Naive thymus-derived CD4-positive, alpha-beta T cell (primary cell): ENCODE data around the gene FBN3. TPM values are rescaled to one million over a fixed set of nuclear protein-coding genes. Genes with fewer than 3 reads are reported as not detected.

Source experiments
- ATAC-seq: fragments of 150-1000 bp; cut with Tn5 transposase; 2 replicates; pipeline ENCODE4 v1.10.0; 2021; ENCODE audit warnings: mild to moderate bottlenecking, moderate library complexity
- CTCF ChIA-PET: fragments of 350-600 bp; sonication (Branson Sonifier 250); formaldehyde crosslinking; loops from one replicate; lab custom pipeline; 2021; ENCODE audit warnings: antibody characterized with exemption; lab: Charles Lee
- POLR2A ChIA-PET: fragments of 350-600 bp; sonication (Branson Sonifier 250); formaldehyde crosslinking; loops from one replicate; lab custom pipeline; 2021; ENCODE audit warnings: antibody characterized with exemption, inconsistent platforms; lab: Charles Lee
- DNase-seq, 9 donors: peaks; one replicate each; pipeline versions ENCODE4 v3.0.0 to v3.0.0-alpha.2; 2020 to 2022; ENCODE audit warnings: mixed read lengths in 1 of 9
- H3K27ac ChIP-seq: one replicate; pipeline ENCODE4 v1.7.0; 2013; ENCODE audit warnings: mild to moderate bottlenecking, low read depth, low read length, moderate library complexity
- H3K27me3 ChIP-seq, 2 donors: one replicate each; pipeline ENCODE4 v1.7.0; 2013; ENCODE audit warnings: low read length in 2 of 2, mild to moderate bottlenecking in 2 of 2, moderate library complexity in 2 of 2; ENCODE audit not compliant: control insufficient read depth in 2 of 2, insufficient read depth in 2 of 2
- H3K36me3 ChIP-seq, 3 experiments: 1 replicate in 2 of 3; 2 replicates in 1 of 3; pipeline ENCODE4 v1.7.0; 2013; ENCODE audit warnings: low read length in 3 of 3, mild to moderate bottlenecking in 3 of 3, moderate library complexity in 1 of 3; ENCODE audit not compliant: insufficient read depth in 3 of 3, control insufficient read depth in 2 of 3
- H3K4me1 ChIP-seq, 2 donors: one replicate each; pipeline ENCODE4 v1.7.0; 2013; ENCODE audit warnings: low read length in 2 of 2, mild to moderate bottlenecking in 2 of 2, moderate library complexity in 1 of 2; ENCODE audit not compliant: control insufficient read depth in 2 of 2, insufficient read depth in 2 of 2
- H3K4me3 ChIP-seq: 2 replicates; pipeline ENCODE4 v1.7.0; 2013; ENCODE audit warnings: mild to moderate bottlenecking, low read length
- H3K9me3 ChIP-seq, 3 experiments: 1 replicate in 2 of 3; 2 replicates in 1 of 3; pipeline ENCODE4 v1.7.0; 2013; ENCODE audit warnings: low read length in 3 of 3; ENCODE audit not compliant: control insufficient read depth in 2 of 3
- H3K27ac Mint-ChIP-seq, 9 donors: one replicate each; pipeline ENCODE4 v1.8.0; 2020 to 2022; ENCODE audit warnings: mixed read lengths in 9 of 9, mild to moderate bottlenecking in 8 of 9, moderate library complexity in 5 of 9, inconsistent platforms in 2 of 9
- H3K27me3 Mint-ChIP-seq, 5 donors: one replicate each; pipeline ENCODE4 v1.8.0; 2021 to 2022; ENCODE audit warnings: mixed read lengths in 5 of 5, mild to moderate bottlenecking in 1 of 5
- H3K36me3 Mint-ChIP-seq, 5 donors: one replicate each; pipeline ENCODE4 v1.8.0; 2020 to 2022; ENCODE audit warnings: mixed read lengths in 5 of 5, mild to moderate bottlenecking in 3 of 5, inconsistent platforms in 1 of 5
- H3K4me1 Mint-ChIP-seq, 7 donors: one replicate each; pipeline ENCODE4 v1.8.0; 2020 to 2022; ENCODE audit warnings: mixed read lengths in 7 of 7, mild to moderate bottlenecking in 3 of 7, inconsistent platforms in 1 of 7
- H3K4me3 Mint-ChIP-seq, 10 donors: one replicate each; pipeline ENCODE4 v1.8.0; 2020 to 2022; ENCODE audit warnings: mild to moderate bottlenecking in 10 of 10, mixed read lengths in 10 of 10, moderate library complexity in 6 of 10, inconsistent platforms in 2 of 10
- H3K9me3 Mint-ChIP-seq, 11 donors: one replicate each; pipeline ENCODE4 v1.8.0; 2020 to 2022; ENCODE audit warnings: mixed read lengths in 11 of 11, mild to moderate bottlenecking in 4 of 11, inconsistent platforms in 1 of 11, moderate library complexity in 1 of 11
- intact Hi-C, 2 donors: fragments of 100-400 bp; cut with micrococcal nuclease; formaldehyde crosslinking; loops; one replicate each; pipeline ENCODE4 v1.15.1; 2023
- polyA plus RNA-seq, 2 donors: library from polyadenylated mRNA; unstranded; fragments of 300-500 nt; fragmentation: Illumina TruSeq; gene quantifications; one replicate each; pipeline ENCODE4 v1.2.3, GENCODE V29; 2021
- total RNA-seq, 6 experiments: library from RNA in 5 of 6; stranded (reverse) in 5 of 6; gene quantifications; 1 replicate in 5 of 6; 2 replicates in 1 of 6; pipeline ENCODE4 v1.2.3 and lab custom pipeline; 2021 to 2026

Gene FBN3
- total and polyA plus RNA-seq, 7 experiments from 2014 or later, result not detected

- CTCF ChIA-PET, result interaction anchor here (1.0 kb wide), 1 partner anchor 110 kb away, joined by 3 read pairs; no protein-coding TSS in a partner anchor
Measured at GRCh38 chr19:8132858-8133458, 16.4 kb downstream of the FBN3 start.

GRCh38 chr19:8131517-8131916 is 17.9 kb downstream of the FBN3 start:
- H3K9me3 ChIP-seq, result no peaks in the 10 kb centered on the region
- peaks cover 0 to 9% (median 7%) of the 10 kb centered on the region in 5 donors for H3K27me3 Mint-ChIP-seq
- H3K27ac Mint-ChIP-seq, result no peak overlapping the region
- H3K36me3 Mint-ChIP-seq, result no peaks in the 10 kb centered on the region
- no peaks in the 10 kb centered on the region for H3K4me1 ChIP-seq
- H3K27ac ChIP-seq, result no peak overlapping the region
- CTCF ChIA-PET, result no interaction called here
- POLR2A ChIA-PET, result no interaction called here
- peaks cover 0 to 1% (median 0%) of the 10 kb centered on the region in 7 donors for H3K4me1 Mint-ChIP-seq
- no peaks in the 10 kb centered on the region for H3K27me3 ChIP-seq
- H3K4me3 ChIP-seq, result no peak overlapping the region
- no peaks in the 10 kb centered on the region for H3K36me3 ChIP-seq
- no peak overlapping the region for H3K4me3 Mint-ChIP-seq
- DNase-seq (no peak), ATAC-seq (no peak)
- H3K9me3 Mint-ChIP-seq, result peaks cover 0 to 2% (median 0%) of the 10 kb centered on the region in 11 donors
- intact Hi-C loops, result no loop called here

More at GRCh38 chr19:8132858-8133458, 16.4 kb downstream of the FBN3 start:
- H3K4me1 ChIP-seq, result no peaks in the 10 kb centered on the region
- Mint-ChIP-seq H3K36me3 (no peaks in the 10 kb centered on the region), H3K9me3 (peaks cover 0 to 2% (median 0%) of the 10 kb centered on the region in 11 donors), H3K4me1 (peaks cover 0 to 1% (median 0%) of the 10 kb centered on the region in 7 donors), H3K27me3 (peaks cover 0 to 9% (median 7%) of the 10 kb centered on the region in 5 donors), H3K4me3 (no peak overlapping the region), H3K27ac (no peak overlapping the region)
- H3K9me3 ChIP-seq, result no peaks in the 10 kb centered on the region
- intact Hi-C loops, result no loop called here
- ATAC-seq, result no peak
- no peak overlapping the region for H3K4me3 ChIP-seq
- no peak overlapping the region for H3K27ac ChIP-seq
- no peaks in the 10 kb centered on the region for H3K27me3 ChIP-seq
- DNase-seq, result no peak
- POLR2A ChIA-PET, result no interaction called here
- no peaks in the 10 kb centered on the region for H3K36me3 ChIP-seq

GRCh38 chr19:8129061-8129618 is 20.3 kb downstream of the FBN3 start:
- intact Hi-C loops, result no loop called here
- H3K9me3 ChIP-seq, result no peaks in the 10 kb centered on the region
- no peaks in the 10 kb centered on the region for H3K4me1 ChIP-seq
- ChIA-PET CTCF (no interaction called here), POLR2A (interaction anchor here (0.5 kb wide), 1 partner anchor 30 kb away, joined by 3 read pairs; no protein-coding TSS in a partner anchor)
- H3K4me3 Mint-ChIP-seq, result no peak overlapping the region
- H3K36me3 ChIP-seq, result no peaks in the 10 kb centered on the region
- ATAC-seq, result no peak
- H3K27me3 ChIP-seq, result no peaks in the 10 kb centered on the region
- H3K9me3 Mint-ChIP-seq, result peaks cover 0 to 2% (median 0%) of the 10 kb centered on the region in 11 donors
- no peak for DNase-seq
- peaks cover 0 to 10% (median 7%) of the 10 kb centered on the region in 5 donors for H3K27me3 Mint-ChIP-seq
- H3K4me3 ChIP-seq, result no peak overlapping the region
- H3K4me1 Mint-ChIP-seq, result peaks cover 0 to 1% (median 0%) of the 10 kb centered on the region in 7 donors
- H3K27ac Mint-ChIP-seq, result peak overlapping the region in 1 of 9 donors; percentile 27
- H3K27ac ChIP-seq, result no peak overlapping the region
- H3K36me3 Mint-ChIP-seq, result no peaks in the 10 kb centered on the region

GRCh38 chr19:8128551-8128950 is 20.8 kb downstream of the FBN3 start:
- no peaks in the 10 kb centered on the region for H3K9me3 ChIP-seq
- peaks cover 0 to 2% (median 0%) of the 10 kb centered on the region in 11 donors for H3K9me3 Mint-ChIP-seq
- no peaks in the 10 kb centered on the region for H3K36me3 Mint-ChIP-seq
- POLR2A ChIA-PET, result no interaction called here
- CTCF ChIA-PET, result no interaction called here
- H3K27ac ChIP-seq, result no peak overlapping the region
- H3K4me1 ChIP-seq, result no peaks in the 10 kb centered on the region
- H3K27ac Mint-ChIP-seq, result no peak overlapping the region
- ATAC-seq, result no peak
- no peak overlapping the region for H3K4me3 ChIP-seq
- no peak for DNase-seq
- peaks cover 0 to 1% (median 0%) of the 10 kb centered on the region in 7 donors for H3K4me1 Mint-ChIP-seq
- intact Hi-C loops, result no loop called here
- H3K27me3 ChIP-seq, result no peaks in the 10 kb centered on the region
- no peak overlapping the region for H3K4me3 Mint-ChIP-seq
- peaks cover 0 to 12% (median 9%) of the 10 kb centered on the region in 5 donors for H3K27me3 Mint-ChIP-seq
- H3K36me3 ChIP-seq, result no peaks in the 10 kb centered on the region

- H3K36me3 Mint-ChIP-seq, result no peaks in the 10 kb centered on the region
- DNase-seq (no peak), ATAC-seq (no peak)
- H3K36me3 ChIP-seq, result no peaks in the 10 kb centered on the region
- no peak overlapping the region for H3K4me3 Mint-ChIP-seq
- no peak overlapping the region for H3K27ac Mint-ChIP-seq
- CTCF ChIA-PET, result no interaction called here
- peaks cover 0 to 2% (median 0%) of the 10 kb centered on the region in 11 donors for H3K9me3 Mint-ChIP-seq
- peaks cover 0 to 12% (median 6%) of the 10 kb centered on the region in 5 donors for H3K27me3 Mint-ChIP-seq
- H3K4me1 Mint-ChIP-seq, result peaks cover 0 to 1% (median 0%) of the 10 kb centered on the region in 7 donors
- no peaks in the 10 kb centered on the region for H3K27me3 ChIP-seq
- H3K4me3 ChIP-seq, result no peak overlapping the region
- H3K4me1 ChIP-seq, result no peaks in the 10 kb centered on the region
- no peak overlapping the region for H3K27ac ChIP-seq
- intact Hi-C loops, result no loop called here
- H3K9me3 ChIP-seq, result no peaks in the 10 kb centered on the region
- POLR2A ChIA-PET, result no interaction called here
Measured at GRCh38 chr19:8127311-8127710, 22.1 kb downstream of the FBN3 start.

GRCh38 chr19:8126511-8126910 is 22.9 kb downstream of the FBN3 start:
- H3K4me1 ChIP-seq, result no peaks in the 10 kb centered on the region
- no peak overlapping the region for H3K27ac Mint-ChIP-seq
- H3K9me3 Mint-ChIP-seq, result no peaks in the 10 kb centered on the region
- no peak overlapping the region for H3K4me3 ChIP-seq
- DNase-seq, result no peak
- no peaks in the 10 kb centered on the region for H3K36me3 Mint-ChIP-seq
- peaks cover 0 to 5% (median 3%) of the 10 kb centered on the region in 5 donors for H3K27me3 Mint-ChIP-seq
- ATAC-seq, result no peak
- peaks cover 0 to 1% (median 0%) of the 10 kb centered on the region in 7 donors for H3K4me1 Mint-ChIP-seq
- CTCF ChIA-PET, result no interaction called here
- H3K4me3 Mint-ChIP-seq, result no peak overlapping the region
- intact Hi-C loops, result no loop called here
- no peaks in the 10 kb centered on the region for H3K9me3 ChIP-seq
- H3K36me3 ChIP-seq, result no peaks in the 10 kb centered on the region
- no peak overlapping the region for H3K27ac ChIP-seq
- POLR2A ChIA-PET, result no interaction called here
- H3K27me3 ChIP-seq, result no peaks in the 10 kb centered on the region
